MM.1S (cell line): ENCODE results near the gene CCDC138.

Experiments used
- DNase-seq: peaks from one replicate; pipeline ENCODE4 v3.0.0-alpha.2; 2015
- H2AFZ ChIP-seq: fragments of 300-600 bp; sonication (generic); 2 replicates; pipeline ENCODE4 v1.6.0; 2016; ENCODE audit warnings: antibody characterized with exemption, low read length
- H3F3A ChIP-seq: fragments of 300-600 bp; sonication (generic); 2 replicates; pipeline ENCODE4 v1.6.1; 2016; ENCODE audit warnings: mild to moderate bottlenecking, antibody characterized with exemption, low read length, moderate library complexity, mixed read lengths; ENCODE audit not compliant: insufficient read depth
- H3K27ac ChIP-seq: fragments of 300-600 bp; sonication (generic); 2 replicates; pipeline ENCODE4 v1.5.1; 2016; ENCODE audit warnings: mild to moderate bottlenecking, low read length
- H3K27me3 ChIP-seq: fragments of 300-600 bp; sonication (generic); replicated peaks from 2 replicates; pipeline ENCODE4 v1.6.0; 2016; ENCODE audit warnings: low read length; ENCODE audit not compliant: insufficient read depth
- H3K36me3 ChIP-seq: fragments of 300-600 bp; sonication (generic); replicated peaks from 2 replicates; pipeline ENCODE4 v1.6.1; 2016; ENCODE audit warnings: mild to moderate bottlenecking, low read length, mixed read lengths; ENCODE audit not compliant: insufficient read depth
- H3K4me1 ChIP-seq: fragments of 300-600 bp; sonication (generic); 2 replicates; pipeline ENCODE4 v1.6.1; 2016; ENCODE audit warnings: low read length, mixed read lengths
- H3K4me2 ChIP-seq: fragments of 300-600 bp; sonication (generic); 2 replicates; pipeline ENCODE4 v1.6.0; 2016; ENCODE audit warnings: low read depth, low read length
- H3K4me3 ChIP-seq: fragments of 300-600 bp; sonication (generic); 2 replicates; pipeline ENCODE4 v1.5.1; 2016; ENCODE audit warnings: low read length, mixed read lengths
- H3K79me2 ChIP-seq: fragments of 300-600 bp; sonication (generic); 2 replicates; pipeline ENCODE4 v1.6.1; 2016; ENCODE audit warnings: mixed run types, low read length, mixed read lengths
- H3K9ac ChIP-seq: fragments of 300-600 bp; sonication (generic); 2 replicates; pipeline ENCODE4 v1.6.1; 2016; ENCODE audit warnings: low read length, mixed read lengths
- H3K9me2 ChIP-seq: fragments of 300-600 bp; sonication (generic); replicated peaks from 2 replicates; pipeline ENCODE4 v1.6.1; 2016; ENCODE audit warnings: mild to moderate bottlenecking, low read length, mixed read lengths; ENCODE audit not compliant: insufficient read depth
- H3K9me3 ChIP-seq: fragments of 300-600 bp; sonication (generic); replicated peaks from 2 replicates; pipeline ENCODE4 v1.6.1; 2016; ENCODE audit warnings: mild to moderate bottlenecking, low read length, mixed read lengths; ENCODE audit not compliant: insufficient read depth
- H4K20me1 ChIP-seq: fragments of 300-600 bp; sonication (generic); 2 replicates; pipeline ENCODE4 v1.6.1; 2016; ENCODE audit warnings: mild to moderate bottlenecking, low read length, moderate library complexity, mixed read lengths; ENCODE audit not compliant: insufficient read depth
- CTCF ChIP-seq: fragments of 300-600 bp; sonication (generic); IDR thresholded peaks from 2 replicates; pipeline ENCODE4 v1.5.1; 2016; ENCODE audit warnings: antibody characterized with exemption, low read length, mixed read lengths
- EZH2 ChIP-seq: fragments of 300-600 bp; sonication (generic); optimal IDR thresholded peaks from 2 replicates; pipeline ENCODE3; 2017; ENCODE audit warnings: low read depth, mild to moderate bottlenecking, antibody characterized with exemption, low read length, mixed read lengths
- EZH2phosphoT487 ChIP-seq: fragments of 300-600 bp; sonication (generic); IDR thresholded peaks from 2 replicates; pipeline ENCODE4 v1.6.1; 2018; ENCODE audit warnings: antibody characterized with exemption, low read length

Gene CCDC138

GRCh38 chr2:108925286-108925685 is 138.7 kb downstream of the CCDC138 start:
- Histone ChIP-seq H3K27me3 (no peaks in the 10 kb centered on the region), H3K36me3 (no peaks in the 10 kb centered on the region), H3K4me3 (no peak overlapping the region), H3K9ac (no peak overlapping the region), H3K79me2 (no peaks in the 10 kb centered on the region), H3K27ac (no peak overlapping the region), H3K4me2 (no peak overlapping the region), H2AFZ (no peak overlapping the region), H3K4me1 (no peaks in the 10 kb centered on the region), H3K9me3 (no peaks in the 10 kb centered on the region), H4K20me1 (no peaks in the 10 kb centered on the region), H3K9me2 (no peaks in the 10 kb centered on the region), H3F3A (no peaks in the 10 kb centered on the region)
- TF ChIP-seq CTCF (no peak), EZH2phosphoT487 (no peak), EZH2 (no peak)
- no peak for DNase-seq

GRCh38 chr2:108925735-108926134 is 139.2 kb downstream of the CCDC138 start:
- Histone ChIP-seq H3F3A (no peaks in the 10 kb centered on the region), H3K27ac (no peak overlapping the region), H4K20me1 (no peaks in the 10 kb centered on the region), H3K79me2 (no peaks in the 10 kb centered on the region), H3K36me3 (no peaks in the 10 kb centered on the region), H2AFZ (no peak overlapping the region), H3K9me3 (no peaks in the 10 kb centered on the region), H3K4me2 (no peak overlapping the region), H3K4me1 (no peaks in the 10 kb centered on the region), H3K9me2 (no peaks in the 10 kb centered on the region), H3K27me3 (no peaks in the 10 kb centered on the region), H3K9ac (no peak overlapping the region), H3K4me3 (no peak overlapping the region)
- no peak for DNase-seq
- no peak for TF ChIP-seq CTCF
- TF ChIP-seq EZH2phosphoT487 = no peak
- no peak for TF ChIP-seq EZH2
